Astrocyte of the spinal cord (primary cell): ENCODE results near the gene ATRN.
A peak's percentile ranks its signal among the peaks of the same experiment; 100 is the strongest.

Experiments
- DNase-seq: peaks from one replicate; pipeline ENCODE4 v3.0.0; 2011; ENCODE audit warnings: low read depth, low spot score
- H3K4me3 ChIP-seq: 2 replicates; pipeline ENCODE4 v1.5.1; 2011; ENCODE audit warnings: low read depth, mild to moderate bottlenecking, low read length, moderate library complexity
- CTCF ChIP-seq: IDR thresholded peaks from 2 replicates; pipeline ENCODE4 v1.5.1; 2012; ENCODE audit warnings: low read depth, mild to moderate bottlenecking, low read length, inconsistent platforms
- in situ Hi-C: cut with HindIII; loops from 2 replicates; pipeline ENCODE4 v1.10.0; 2017; ENCODE audit warnings: low sequenced_read_pairs

Gene ATRN

GRCh38 chr20:3483309-3483708, 12.5 kb downstream of the ATRN start:
- TF ChIP-seq CTCF = no peak
- DNase-seq = no peak
- H3K4me3 ChIP-seq = no peak overlapping the region
- in situ Hi-C loops = no loop called here

- no peak for TF ChIP-seq CTCF
- DNase-seq = peak; percentile 5
These were observed 13.0 kb downstream of the ATRN start for GRCh38 chr20:3483784-3484183.

GRCh38 chr20:3485913-3486312, 15.1 kb downstream of the ATRN start:
- DNase-seq = no peak
- no peak for TF ChIP-seq CTCF
- in situ Hi-C loops = no loop called here
- H3K4me3 ChIP-seq = no peak overlapping the region

More at GRCh38 chr20:3483784-3484183, 13.0 kb downstream of the ATRN start:
- in situ Hi-C loops = no loop called here
- no peak overlapping the region for H3K4me3 ChIP-seq

- DNase-seq = no peak
These were observed 16.0 kb downstream of the ATRN start for GRCh38 chr20:3486850-3487249.

GRCh38 chr20:3492669-3493068, 21.9 kb downstream of the ATRN start:
- in situ Hi-C loops = no loop called here
- TF ChIP-seq CTCF = no peak
- DNase-seq = no peak
- H3K4me3 ChIP-seq = no peak overlapping the region

More at GRCh38 chr20:3486850-3487249, 16.0 kb downstream of the ATRN start:
- no peak overlapping the region for H3K4me3 ChIP-seq
- in situ Hi-C loops = no loop called here
- no peak for TF ChIP-seq CTCF

GRCh38 chr20:3494218-3494617, 23.4 kb downstream of the ATRN start:
- in situ Hi-C loops = no loop called here
- TF ChIP-seq CTCF = no peak
- DNase-seq = no peak
- H3K4me3 ChIP-seq = no peak overlapping the region

GRCh38 chr20:3502878-3503277, 32.1 kb downstream of the ATRN start:
- no peak for DNase-seq
- TF ChIP-seq CTCF = no peak
- in situ Hi-C loops = no loop called here
- no peak overlapping the region for H3K4me3 ChIP-seq
